ENCODE measurements around the gene ACR. TPM values are rescaled to one million over a fixed set of nuclear protein-coding genes. Genes with fewer than 3 reads are reported as not detected.

Gene ACR
- total RNA-seq, 1 donor from 2014 or later: not detected

DNA sequence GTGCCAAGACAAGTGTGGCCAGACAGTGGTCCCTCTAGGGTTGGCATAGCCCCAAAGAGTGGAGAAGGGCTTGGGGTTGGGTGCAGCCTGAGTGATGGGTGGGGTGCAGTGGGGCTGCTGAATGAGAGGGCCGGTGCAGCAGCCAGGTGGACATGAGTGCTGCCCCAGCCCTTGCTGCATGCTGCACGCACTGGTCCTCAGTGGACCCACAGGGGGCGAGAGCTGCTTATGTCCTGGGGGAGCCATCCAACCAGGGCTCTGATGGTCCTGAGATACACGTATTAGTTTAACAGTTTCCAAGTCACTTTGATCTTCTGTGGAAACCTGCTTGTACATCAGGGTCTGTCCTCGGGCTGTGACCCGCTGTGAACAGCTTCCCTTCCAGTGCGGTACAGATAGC is 23.9 kb upstream of the ACR start:
- Mint-ChIP-seq H3K4me3 (ENCODE audit: unreplicated experiment) (no peak overlapping the region), H3K36me3 (ENCODE audit: low read depth, unreplicated experiment) (peaks cover 31% of the 10 kb centered on the region), H3K27me3 (ENCODE audit: low read depth, unreplicated experiment) (peaks cover 41% of the 10 kb centered on the region), H3K27ac (ENCODE audit: unreplicated experiment) (no peak overlapping the region), H3K4me1 (ENCODE audit: low read depth, unreplicated experiment) (no peaks in the 10 kb centered on the region), H3K9me3 (ENCODE audit: unreplicated experiment) (peaks cover 6% of the 10 kb centered on the region)
- Histone ChIP-seq H3K9ac (ENCODE audit: low read length) (no peak overlapping the region), H3K4me3 (ENCODE audit: insufficient read depth, low read depth, low read length) (no peak overlapping the region), H3K4me1 (ENCODE audit: insufficient read depth, low read length) (no peaks in the 10 kb centered on the region), H3K4me2 (ENCODE audit: low read length) (no peak overlapping the region), H2AFZ (ENCODE audit: low read depth, low read length) (no peak overlapping the region), H4K20me1 (ENCODE audit: insufficient read depth, low read length) (peaks cover 11% of the 10 kb centered on the region), H3K36me3 (ENCODE audit: insufficient read depth, low read length) (no peaks in the 10 kb centered on the region), H3K79me2 (ENCODE audit: insufficient read depth, low read length) (no peaks in the 10 kb centered on the region), H3K9me3 (ENCODE audit: insufficient read depth, low read depth, low read length) (no peaks in the 10 kb centered on the region), H3K27me3 (ENCODE audit: insufficient read depth, low read length) (no peaks in the 10 kb centered on the region), H3K27ac (ENCODE audit: low read depth, low read length) (no peak overlapping the region)
- TF ChIP-seq, protein P1, sequence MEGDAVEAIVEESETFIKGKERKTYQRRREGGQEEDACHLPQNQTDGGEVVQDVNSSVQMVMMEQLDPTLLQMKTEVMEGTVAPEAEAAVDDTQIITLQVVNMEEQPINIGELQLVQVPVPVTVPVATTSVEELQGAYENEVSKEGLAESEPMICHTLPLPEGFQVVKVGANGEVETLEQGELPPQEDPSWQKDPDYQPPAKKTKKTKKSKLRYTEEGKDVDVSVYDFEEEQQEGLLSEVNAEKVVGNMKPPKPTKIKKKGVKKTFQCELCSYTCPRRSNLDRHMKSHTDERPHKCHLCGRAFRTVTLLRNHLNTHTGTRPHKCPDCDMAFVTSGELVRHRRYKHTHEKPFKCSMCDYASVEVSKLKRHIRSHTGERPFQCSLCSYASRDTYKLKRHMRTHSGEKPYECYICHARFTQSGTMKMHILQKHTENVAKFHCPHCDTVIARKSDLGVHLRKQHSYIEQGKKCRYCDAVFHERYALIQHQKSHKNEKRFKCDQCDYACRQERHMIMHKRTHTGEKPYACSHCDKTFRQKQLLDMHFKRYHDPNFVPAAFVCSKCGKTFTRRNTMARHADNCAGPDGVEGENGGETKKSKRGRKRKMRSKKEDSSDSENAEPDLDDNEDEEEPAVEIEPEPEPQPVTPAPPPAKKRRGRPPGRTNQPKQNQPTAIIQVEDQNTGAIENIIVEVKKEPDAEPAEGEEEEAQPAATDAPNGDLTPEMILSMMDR (IDR thresholded peaks at IDR 0.05; ENCODE audit: insufficient read depth, low read depth, low read length): no peak
- no peak for TF ChIP-seq EZH2 (IDR thresholded peaks at IDR 0.05; ENCODE audit: insufficient read depth, low read length)
- FAIRE-seq (no peak), DNase-seq (ENCODE audit: low read depth) (no peak)

DNA sequence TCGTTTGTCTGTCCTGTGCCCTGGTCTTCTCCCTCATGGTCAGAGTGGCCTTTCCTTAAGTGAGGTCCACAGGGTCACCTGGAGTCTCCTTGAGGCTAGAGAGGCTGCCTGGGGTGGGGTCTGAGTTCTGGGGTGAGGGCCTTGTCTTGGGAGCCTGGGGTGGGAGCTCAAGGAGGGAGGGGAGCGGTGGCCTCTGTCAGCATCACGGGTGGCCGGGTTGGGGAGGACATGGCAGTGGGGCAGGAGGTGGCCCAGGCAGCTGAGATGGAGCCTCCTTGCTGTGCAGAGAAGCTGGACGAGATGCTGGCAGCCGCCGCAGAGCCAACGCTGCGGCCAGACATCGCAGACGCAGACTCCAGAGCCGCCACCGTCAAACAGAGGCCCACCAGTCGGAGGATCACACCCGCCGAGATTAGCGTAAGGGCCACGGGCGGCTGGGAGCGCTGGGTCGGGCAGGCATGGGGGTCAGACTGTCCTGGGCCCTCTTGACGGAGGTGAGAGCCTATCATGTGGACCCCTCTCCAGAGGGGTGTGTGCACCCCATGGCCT is 23.3 kb upstream of the ACR start:
- peaks cover 11% of the 10 kb centered on the region for H4K20me1 ChIP-seq (ENCODE audit: insufficient read depth, low read length)
- FAIRE-seq (no peak), DNase-seq (ENCODE audit: low read depth) (no peak)
- no peak overlapping the region for H3K27ac ChIP-seq (ENCODE audit: low read depth, low read length)
- TF ChIP-seq, protein P1 (IDR thresholded peaks at IDR 0.05; ENCODE audit: insufficient read depth, low read depth, low read length): no peak
- Mint-ChIP-seq H3K4me1 (ENCODE audit: low read depth, unreplicated experiment) (no peaks in the 10 kb centered on the region), H3K27ac (ENCODE audit: unreplicated experiment) (no peak overlapping the region), H3K4me3 (ENCODE audit: unreplicated experiment) (no peak overlapping the region), H3K27me3 (ENCODE audit: low read depth, unreplicated experiment) (peaks cover 47% of the 10 kb centered on the region), H3K36me3 (ENCODE audit: low read depth, unreplicated experiment) (peaks cover 31% of the 10 kb centered on the region), H3K9me3 (ENCODE audit: unreplicated experiment) (peaks cover 6% of the 10 kb centered on the region)
- H2AFZ ChIP-seq (ENCODE audit: low read depth, low read length): no peak overlapping the region
- no peak overlapping the region for H3K9ac ChIP-seq (ENCODE audit: low read length)
- H3K27me3 ChIP-seq (ENCODE audit: insufficient read depth, low read length): no peaks in the 10 kb centered on the region
- no peak overlapping the region for H3K4me2 ChIP-seq (ENCODE audit: low read length)
- H3K36me3 ChIP-seq (ENCODE audit: insufficient read depth, low read length): no peaks in the 10 kb centered on the region
- no peaks in the 10 kb centered on the region for H3K79me2 ChIP-seq (ENCODE audit: insufficient read depth, low read length)
- no peaks in the 10 kb centered on the region for H3K4me1 ChIP-seq (ENCODE audit: insufficient read depth, low read length)
- no peaks in the 10 kb centered on the region for H3K9me3 ChIP-seq (ENCODE audit: insufficient read depth, low read depth, low read length)
- no peak overlapping the region for H3K4me3 ChIP-seq (ENCODE audit: insufficient read depth, low read depth, low read length)

GRCh38 chr22:50715250-50715649 is 22.8 kb upstream of the ACR start:
- Histone ChIP-seq H3K27me3 (ENCODE audit: insufficient read depth, low read length) (no peaks in the 10 kb centered on the region), H3K9ac (ENCODE audit: low read length) (no peak overlapping the region), H2AFZ (ENCODE audit: low read depth, low read length) (no peak overlapping the region), H3K36me3 (ENCODE audit: insufficient read depth, low read length) (no peaks in the 10 kb centered on the region), H3K79me2 (ENCODE audit: insufficient read depth, low read length) (no peaks in the 10 kb centered on the region), H3K4me2 (ENCODE audit: low read length) (no peak overlapping the region), H3K9me3 (ENCODE audit: insufficient read depth, low read depth, low read length) (no peaks in the 10 kb centered on the region), H4K20me1 (ENCODE audit: insufficient read depth, low read length) (peaks cover 11% of the 10 kb centered on the region), H3K4me1 (ENCODE audit: insufficient read depth, low read length) (no peaks in the 10 kb centered on the region), H3K4me3 (ENCODE audit: insufficient read depth, low read depth, low read length) (no peak overlapping the region), H3K27ac (ENCODE audit: low read depth, low read length) (no peak overlapping the region)
- FAIRE-seq: no peak
- Mint-ChIP-seq H3K4me3 (ENCODE audit: unreplicated experiment) (no peak overlapping the region), H3K27me3 (ENCODE audit: low read depth, unreplicated experiment) (peaks cover 48% of the 10 kb centered on the region), H3K36me3 (ENCODE audit: low read depth, unreplicated experiment) (peaks cover 31% of the 10 kb centered on the region), H3K9me3 (ENCODE audit: unreplicated experiment) (peaks cover 6% of the 10 kb centered on the region), H3K27ac (ENCODE audit: unreplicated experiment) (no peak overlapping the region), H3K4me1 (ENCODE audit: low read depth, unreplicated experiment) (no peaks in the 10 kb centered on the region)
- DNase-seq (ENCODE audit: low read depth): no peak
- TF ChIP-seq, protein P1 (IDR thresholded peaks at IDR 0.05; ENCODE audit: insufficient read depth, low read depth, low read length): no peak
- no peak for TF ChIP-seq EZH2 (IDR thresholded peaks at IDR 0.05; ENCODE audit: insufficient read depth, low read length)
